Loucy (cell line): ENCODE measurements around the gene POU4F3.

Source experiments
- H2AFZ ChIP-seq: fragments of 200-600 bp; sonication (generic); 2 replicates; pipeline ENCODE4 v1.6.0; 2016; ENCODE audit warnings: antibody characterized with exemption, mild to moderate bottlenecking, low read length, moderate library complexity
- H3F3A ChIP-seq: fragments of 200-600 bp; 2 replicates; pipeline ENCODE4 v1.6.0; 2016; ENCODE audit warnings: antibody characterized with exemption, low read depth, mild to moderate bottlenecking
- H3K27me3 ChIP-seq: fragments of 200-600 bp; sonication (generic); 2 replicates; pipeline ENCODE4 v1.6.1; 2014; ENCODE audit warnings: low read length, mild to moderate bottlenecking; ENCODE audit not compliant: insufficient read depth, poor library complexity, severe bottlenecking
- H3K36me3 ChIP-seq: fragments of 200-600 bp; sonication (generic); 2 replicates; pipeline ENCODE4 v1.6.1; 2016; ENCODE audit warnings: low read length; ENCODE audit not compliant: insufficient read depth
- H3K4me1 ChIP-seq: fragments of 200-600 bp; sonication (generic); 2 replicates; pipeline ENCODE4 v1.5.1; 2014; ENCODE audit warnings: low read length, mild to moderate bottlenecking; ENCODE audit not compliant: insufficient read depth, poor library complexity, severe bottlenecking
- H3K4me2 ChIP-seq: fragments of 200-600 bp; sonication (generic); 2 replicates; pipeline ENCODE4 v1.6.0; 2014; ENCODE audit warnings: antibody characterized with exemption, low read length, low read depth, mild to moderate bottlenecking; ENCODE audit not compliant: poor library complexity, severe bottlenecking
- H3K4me3 ChIP-seq: fragments of 200-600 bp; sonication (generic); 2 replicates; pipeline ENCODE4 v1.5.1; 2014; ENCODE audit warnings: low read length, mild to moderate bottlenecking, mixed read lengths; ENCODE audit not compliant: poor library complexity, severe bottlenecking
- H3K79me2 ChIP-seq: fragments of 200-600 bp; sonication (generic); 2 replicates; pipeline ENCODE4 v1.6.1; 2014; ENCODE audit warnings: low read length; ENCODE audit not compliant: insufficient read depth
- H3K9ac ChIP-seq: fragments of 200-600 bp; sonication (generic); 2 replicates; pipeline ENCODE4 v1.6.0; 2014; ENCODE audit warnings: mild to moderate bottlenecking, low read depth, low read length, moderate library complexity; ENCODE audit not compliant: poor library complexity, severe bottlenecking
- H3K9me2 ChIP-seq: fragments of 200-600 bp; sonication (generic); replicated peaks from 2 replicates; pipeline ENCODE4 v1.6.1; 2016; ENCODE audit warnings: low read depth, low read length, mixed read lengths
- H3K9me3 ChIP-seq: fragments of 200-600 bp; sonication (generic); 2 replicates; pipeline ENCODE4 v1.6.1; 2014; ENCODE audit warnings: mild to moderate bottlenecking, antibody characterized with exemption, low read length, low read depth; ENCODE audit not compliant: insufficient read depth
- H4K20me1 ChIP-seq: fragments of 200-600 bp; sonication (generic); 2 replicates; pipeline ENCODE4 v1.6.0; 2014; ENCODE audit warnings: antibody characterized with exemption, low read length, mild to moderate bottlenecking; ENCODE audit not compliant: insufficient read depth, poor library complexity, severe bottlenecking
- CTCF ChIP-seq: fragments of 200-600 bp; sonication (generic); conservative IDR thresholded peaks from 2 replicates; pipeline ENCODE4 v1.5.1; 2014; ENCODE audit warnings: mild to moderate bottlenecking, antibody characterized with exemption, low read length
- EZH2phosphoT487 ChIP-seq: fragments of 200-600 bp; IDR thresholded peaks from 2 replicates; pipeline ENCODE4 v1.6.1; 2018; ENCODE audit warnings: antibody characterized with exemption, mild to moderate bottlenecking, moderate library complexity, borderline replicate concordance

Gene POU4F3

GRCh38 chr5:146359836-146360235 is 21.2 kb downstream of the POU4F3 start:
- Histone ChIP-seq H3K9me3 (no peaks in the 10 kb centered on the region), H3K27me3 (no peaks in the 10 kb centered on the region), H4K20me1 (no peaks in the 10 kb centered on the region), H3K4me1 (no peaks in the 10 kb centered on the region), H3K9ac (no peak overlapping the region), H3K9me2 (no peaks in the 10 kb centered on the region), H3K79me2 (no peaks in the 10 kb centered on the region), H3K4me2 (no peak overlapping the region), H3K4me3 (no peak overlapping the region), H3F3A (no peaks in the 10 kb centered on the region), H2AFZ (no peak overlapping the region), H3K36me3 (no peaks in the 10 kb centered on the region)
- TF ChIP-seq CTCF (no peak), EZH2phosphoT487 (no peak)

GRCh38 chr5:146363161-146363874 is 24.7 kb downstream of the POU4F3 start:
- Histone ChIP-seq H3F3A (no peaks in the 10 kb centered on the region), H3K4me2 (no peak overlapping the region), H3K9me3 (no peaks in the 10 kb centered on the region), H3K4me1 (no peaks in the 10 kb centered on the region), H3K36me3 (no peaks in the 10 kb centered on the region), H3K79me2 (no peaks in the 10 kb centered on the region), H3K27me3 (no peaks in the 10 kb centered on the region), H2AFZ (no peak overlapping the region), H3K4me3 (no peak overlapping the region), H3K9ac (no peak overlapping the region), H4K20me1 (no peaks in the 10 kb centered on the region), H3K9me2 (no peaks in the 10 kb centered on the region)
- no peak for TF ChIP-seq CTCF
- TF ChIP-seq EZH2phosphoT487 = no peak

GRCh38 chr5:146365618-146366017 is 27.0 kb downstream of the POU4F3 start:
- H2AFZ ChIP-seq = no peak overlapping the region
- H3K9ac ChIP-seq = no peak overlapping the region
- H3K36me3 ChIP-seq = no peaks in the 10 kb centered on the region
- H3K4me3 ChIP-seq = no peak overlapping the region
- H3K9me3 ChIP-seq = no peaks in the 10 kb centered on the region
- H3F3A ChIP-seq = no peaks in the 10 kb centered on the region
- no peaks in the 10 kb centered on the region for H3K79me2 ChIP-seq
- no peaks in the 10 kb centered on the region for H3K9me2 ChIP-seq
- H3K4me1 ChIP-seq = no peaks in the 10 kb centered on the region
- H3K4me2 ChIP-seq = no peak overlapping the region
- TF ChIP-seq CTCF = no peak
- TF ChIP-seq EZH2phosphoT487 = no peak
- H4K20me1 ChIP-seq = no peaks in the 10 kb centered on the region
- no peaks in the 10 kb centered on the region for H3K27me3 ChIP-seq
